Mesodermal cell (in vitro differentiated cells): Measurements from ENCODE around the gene TMEM266.

Experiments used
- H3K27ac ChIP-seq: 2 replicates; pipeline ENCODE4 v1.7.0; 2013; ENCODE audit warnings: mild to moderate bottlenecking, low read depth, low read length, moderate library complexity; ENCODE audit not compliant: severe bottlenecking
- H3K36me3 ChIP-seq: 2 replicates; pipeline ENCODE4 v1.7.1; 2013; ENCODE audit warnings: mild to moderate bottlenecking, low read length, moderate library complexity; ENCODE audit not compliant: control insufficient read depth, insufficient read depth
- H3K4me1 ChIP-seq: one replicate; pipeline ENCODE4 v1.7.1; 2013; ENCODE audit warnings: mild to moderate bottlenecking, low read length; ENCODE audit not compliant: insufficient read depth, control insufficient read depth, poor library complexity, severe bottlenecking
- H3K4me3 ChIP-seq: 2 replicates; pipeline ENCODE4 v1.7.0; 2013; ENCODE audit warnings: low read length, control low read depth, mild to moderate bottlenecking; ENCODE audit not compliant: insufficient read depth, poor library complexity, severe bottlenecking; ENCODE audit errors: extremely low read depth
- H3K9me3 ChIP-seq: 2 replicates; pipeline ENCODE4 v1.7.1; 2013; ENCODE audit warnings: mild to moderate bottlenecking, low read length, moderate library complexity; ENCODE audit not compliant: control insufficient read depth
- WGBS, 2 experiments: methylation state at CpG; one replicate each; pipeline ENCODE4 v1.1.5; 2013; ENCODE audit warnings: missing lambda C conversion rate in 2 of 2; ENCODE audit not compliant: insufficient coverage in 2 of 2; 5-methylcytosine and 5-hydroxymethylcytosine counted together

The TMEM266 gene

GRCh38 chr15:76196269-76197231, 136.8 kb downstream of the TMEM266 start:
- H3K9me3 ChIP-seq, result no peaks in the 10 kb centered on the region
- peaks cover 27% of the 10 kb centered on the region for H3K4me1 ChIP-seq
- WGBS, 2 experiments, result 63 to 65% methylated on average over 16 to 18 of the region's 18 CpGs
- H3K27ac ChIP-seq, result no peak overlapping the region
- H3K36me3 ChIP-seq, result no peaks in the 10 kb centered on the region
- no peak overlapping the region for H3K4me3 ChIP-seq

DNA sequence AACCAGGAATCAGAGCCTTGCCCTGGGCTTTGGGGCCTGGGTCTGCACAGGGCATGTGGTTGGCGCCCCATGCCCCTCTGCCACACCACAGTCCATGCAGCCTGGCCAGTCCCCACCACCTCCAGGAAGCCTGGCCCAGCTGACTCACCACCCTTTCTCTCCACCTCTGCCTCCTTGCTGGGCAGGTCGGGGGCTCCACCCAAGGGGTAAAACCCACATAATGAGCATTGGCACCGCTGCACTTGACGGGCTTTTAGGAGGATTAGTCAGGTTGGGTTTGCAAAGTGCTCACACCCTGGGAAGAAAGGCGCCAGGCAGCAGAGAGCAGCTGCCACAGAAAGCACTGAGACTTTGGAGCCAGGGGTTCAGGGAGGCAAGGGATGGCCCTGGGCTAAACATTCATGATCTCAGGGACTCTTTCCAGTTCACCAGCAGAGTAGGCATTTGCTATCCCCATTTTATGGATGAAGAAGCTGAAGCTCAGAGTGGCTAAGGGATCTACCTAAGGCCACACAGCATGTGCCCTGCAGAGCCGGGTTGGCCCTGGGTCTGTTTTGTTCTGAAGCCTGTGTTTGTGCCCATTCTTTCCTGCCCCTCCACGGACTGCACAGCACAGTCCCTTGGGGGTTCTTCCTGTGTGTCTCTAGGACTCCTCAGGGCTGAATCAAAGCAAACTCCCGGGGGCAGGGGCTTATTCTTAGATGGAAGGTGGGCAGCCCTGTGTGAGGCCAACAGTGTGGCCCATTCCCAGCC, 138.1 kb downstream of the TMEM266 start:
- no peaks in the 10 kb centered on the region for H3K9me3 ChIP-seq
- H3K27ac ChIP-seq, result no peak overlapping the region
- H3K4me1 ChIP-seq, result peaks cover 27% of the 10 kb centered on the region
- no peak overlapping the region for H3K4me3 ChIP-seq
- WGBS, 2 experiments, result 91 to 92% methylated on average over 5 to 6 of the region's 8 CpGs
- H3K36me3 ChIP-seq, result no peaks in the 10 kb centered on the region

DNA sequence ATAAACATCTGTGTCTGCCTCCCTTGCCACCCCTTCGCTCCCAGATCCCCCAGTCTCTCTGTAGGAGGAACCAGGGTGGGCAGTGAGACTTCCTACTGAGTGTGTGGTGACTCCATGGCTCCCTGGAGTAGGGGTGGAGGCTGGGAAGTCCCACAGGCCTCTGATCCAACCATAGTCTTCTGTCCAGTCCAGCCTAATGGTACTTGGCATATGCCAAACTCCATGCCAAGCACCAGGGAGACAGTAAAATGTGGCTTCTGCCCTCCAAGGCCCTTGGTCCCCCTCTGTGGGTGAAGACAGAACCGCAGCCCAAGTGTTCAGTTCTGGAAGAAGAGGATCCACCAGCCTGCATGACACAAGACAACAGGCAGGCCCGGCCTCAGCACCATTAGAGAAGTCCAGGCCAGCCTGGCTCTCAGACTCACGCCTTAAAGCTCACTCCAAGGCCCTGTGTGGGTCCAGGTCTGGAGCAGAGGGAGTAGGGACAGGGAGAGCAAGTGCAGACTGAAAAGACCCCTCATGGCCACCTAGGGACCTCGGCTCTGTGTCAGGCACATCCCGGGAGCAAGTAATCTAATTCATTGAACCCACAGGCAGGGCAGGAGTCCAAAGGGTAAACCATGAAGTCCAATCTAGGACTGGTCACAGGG, 138.8 kb downstream of the TMEM266 start:
- Histone ChIP-seq H3K4me1 (peaks cover 27% of the 10 kb centered on the region), H3K27ac (no peak overlapping the region), H3K36me3 (no peaks in the 10 kb centered on the region), H3K4me3 (no peak overlapping the region), H3K9me3 (no peaks in the 10 kb centered on the region)
- WGBS, 2 experiments, result 90 to 98% methylated on average over 5 of the region's 6 CpGs

- no peaks in the 10 kb centered on the region for H3K9me3 ChIP-seq
- H3K27ac ChIP-seq, result no peak overlapping the region
- no peaks in the 10 kb centered on the region for H3K36me3 ChIP-seq
- 86 to 92% methylated on average over 16 of the region's 19 CpGs for WGBS, 2 experiments
- H3K4me1 ChIP-seq, result peaks cover 23% of the 10 kb centered on the region
- H3K4me3 ChIP-seq, result no peak overlapping the region
Measured at GRCh38 chr15:76199106-76200082, 139.6 kb downstream of the TMEM266 start.

GRCh38 chr15:76200083-76200465, 140.3 kb downstream of the TMEM266 start:
- H3K4me1 ChIP-seq, result peaks cover 21% of the 10 kb centered on the region
- 96 to 98% methylated on average over 6 of the region's 6 CpGs for WGBS, 2 experiments

DNA sequence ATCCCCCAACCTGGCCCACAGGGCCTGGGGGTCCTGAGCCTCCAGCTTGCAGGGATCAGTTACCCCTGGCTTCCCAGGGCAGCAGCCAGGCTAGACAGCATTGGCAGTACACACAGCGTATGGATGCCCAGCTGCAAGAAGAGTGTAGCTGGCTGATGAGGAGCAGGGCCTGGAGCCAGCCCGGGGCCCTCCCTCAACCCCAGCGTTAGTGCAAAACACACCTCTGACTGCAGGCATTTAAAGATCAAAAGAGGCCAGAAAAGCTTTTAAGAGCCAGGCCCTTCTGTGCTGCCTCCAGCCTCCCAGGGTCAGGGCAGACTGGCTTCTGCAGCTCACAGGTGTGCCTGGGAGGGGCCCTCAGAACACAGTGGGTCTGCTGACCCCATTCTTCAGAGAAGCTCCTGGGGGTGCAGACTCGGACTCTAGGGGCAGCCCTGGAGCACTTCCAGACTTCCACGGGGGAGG, 140.9 kb downstream of the TMEM266 start:
- no peaks in the 10 kb centered on the region for H3K9me3 ChIP-seq
- H3K36me3 ChIP-seq, result no peaks in the 10 kb centered on the region
- peaks cover 18% of the 10 kb centered on the region for H3K4me1 ChIP-seq
- WGBS, 2 experiments, result 81 to 83% methylated on average over 4 to 5 of the region's 5 CpGs
- H3K27ac ChIP-seq, result no peak overlapping the region
- no peak overlapping the region for H3K4me3 ChIP-seq

More at GRCh38 chr15:76200083-76200465, 140.3 kb downstream of the TMEM266 start:
- no peaks in the 10 kb centered on the region for H3K36me3 ChIP-seq
- H3K4me3 ChIP-seq, result no peak overlapping the region
- H3K9me3 ChIP-seq, result no peaks in the 10 kb centered on the region
- no peak overlapping the region for H3K27ac ChIP-seq

DNA sequence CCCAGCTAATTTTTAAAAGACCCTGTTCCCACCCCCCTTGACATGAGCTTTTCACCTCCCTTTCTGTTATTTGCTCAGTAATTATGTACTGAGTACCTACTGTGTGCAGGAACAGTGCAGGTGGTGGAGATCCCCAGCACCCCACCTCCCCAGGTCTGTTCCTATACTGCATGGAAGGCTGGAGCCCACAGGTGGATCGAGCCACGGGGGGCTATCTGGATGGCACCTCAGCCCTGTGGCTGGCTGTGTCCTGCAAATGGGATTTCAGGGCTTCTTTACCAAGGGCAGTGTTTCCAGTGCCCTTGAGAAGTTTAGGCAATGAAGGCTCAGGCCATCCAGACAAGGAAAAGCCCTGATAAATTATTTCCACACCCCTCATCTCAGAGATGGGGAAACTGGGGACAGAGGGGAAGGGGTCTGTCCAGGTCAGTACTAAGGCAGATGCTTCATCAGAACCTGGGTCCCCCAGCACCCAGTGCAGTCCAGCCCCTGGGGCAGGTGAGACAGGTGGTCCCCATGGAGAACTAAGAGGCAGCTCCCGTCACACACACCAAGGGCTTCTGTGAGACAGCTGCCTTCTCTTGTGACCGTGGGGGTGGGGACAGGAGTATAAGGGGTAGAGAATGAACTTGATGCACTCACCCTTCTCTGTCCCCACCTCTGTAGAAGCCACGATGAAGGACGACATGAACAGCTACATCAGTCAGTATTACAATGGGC, 141.9 kb downstream of the TMEM266 start:
- Histone ChIP-seq H3K4me3 (no peak overlapping the region), H3K9me3 (no peaks in the 10 kb centered on the region), H3K36me3 (peaks cover 3% of the 10 kb centered on the region), H3K4me1 (peaks cover 9% of the 10 kb centered on the region), H3K27ac (no peak overlapping the region)
- 88 to 94% methylated on average over 3 of the region's 6 CpGs for WGBS, 2 experiments

DNA sequence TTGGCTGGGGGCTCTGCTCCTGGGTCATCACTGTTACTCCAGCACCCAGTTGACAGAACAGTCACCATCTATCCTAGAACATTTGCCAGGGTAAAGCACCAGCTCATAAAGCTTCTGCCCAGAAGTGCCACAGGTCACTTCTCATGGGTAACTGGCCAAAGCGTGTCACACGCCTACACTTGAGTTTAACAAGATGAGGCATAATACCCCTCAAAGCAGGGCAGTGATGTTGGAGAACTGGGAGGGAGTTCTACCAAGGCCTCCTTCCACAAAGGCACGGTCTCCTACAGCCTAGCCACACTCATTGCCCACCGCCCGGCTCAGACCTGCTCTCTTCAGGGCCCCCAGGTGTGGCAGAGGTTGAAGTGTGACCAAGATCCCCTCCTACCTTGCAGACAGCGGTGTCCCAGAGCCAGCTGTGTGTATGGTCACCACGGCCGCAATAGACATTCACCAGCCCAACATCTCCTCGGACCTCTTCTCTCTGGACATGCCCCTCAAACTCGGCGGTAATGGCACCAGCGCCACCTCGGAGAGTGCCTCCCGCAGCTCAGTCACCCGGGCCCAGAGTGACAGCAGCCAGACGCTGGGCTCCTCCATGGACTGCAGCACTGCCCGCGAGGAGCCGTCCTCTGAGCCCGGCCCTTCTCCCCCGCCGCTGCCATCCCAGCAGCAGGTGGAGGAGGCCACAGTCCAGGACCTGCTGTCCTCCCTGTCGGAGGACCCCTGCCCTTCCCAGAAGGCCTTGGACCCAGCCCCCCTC, 143.7 kb downstream of the TMEM266 start:
- 89 to 90% methylated on average over 18 of the region's 23 CpGs for WGBS, 2 experiments
- Histone ChIP-seq H3K9me3 (no peaks in the 10 kb centered on the region), H3K27ac (no peak overlapping the region), H3K4me3 (no peak overlapping the region), H3K4me1 (no peaks in the 10 kb centered on the region), H3K36me3 (peaks cover 5% of the 10 kb centered on the region)
